GM18951 (cell line): ENCODE measurements around the gene C11orf86.
"Not testable (repeated sequence)": the region's sequence is repeated elsewhere in the genome, so short reads cannot be mapped to it uniquely, and the experiment has no call there.

ENCODE experiments used
- POLR2A ChIP-seq: IDR thresholded peaks from 4 replicates; pipeline ENCODE4 v1.6.1; 2011; ENCODE audit warnings: mild to moderate bottlenecking; ENCODE audit not compliant: insufficient read length, insufficient read depth; ENCODE audit errors: extremely low read depth
- in situ Hi-C: fragments of 300-500 bp; cut with MboI; formaldehyde crosslinking; loops from one replicate; pipeline ENCODE4 v1.12.0; 2022; ENCODE audit warnings: low sequenced_read_pairs, mixed read lengths, inconsistent platforms; ENCODE audit not compliant: unreplicated experiment

The C11orf86 gene

GRCh38 chr11:66956689-66957290 lies 18.3 kb upstream of the C11orf86 start:
- in situ Hi-C loops: no loop called here
- no peak for TF ChIP-seq POLR2A

GRCh38 chr11:66957971-66958231 lies 17.2 kb upstream of the C11orf86 start:
- in situ Hi-C loops: no loop called here
- no peak for TF ChIP-seq POLR2A

GRCh38 chr11:66958232-66958955 lies 16.7 kb upstream of the C11orf86 start, which contains the start of gene PC:
TSS of gene PC (minus strand) at chr11:66958383. CDS start at chr11:66872159, 86,224 bp downstream.
- in situ Hi-C loops: no loop called here

GRCh38 chr11:66958956-66959274 lies 16.2 kb upstream of the C11orf86 start:
- no peak for TF ChIP-seq POLR2A
- in situ Hi-C loops: no loop called here

More at GRCh38 chr11:66958232-66958955, 16.7 kb upstream of the C11orf86 start, which contains the start of gene PC:
- TF ChIP-seq POLR2A: peak; percentile 29

- in situ Hi-C loops: not testable (repeated sequence)
These were observed 13.4 kb upstream of the C11orf86 start for GRCh38 chr11:66961691-66962213.

- no peak for TF ChIP-seq POLR2A
- in situ Hi-C loops: no loop called here
These were observed 12.9 kb upstream of the C11orf86 start for GRCh38 chr11:66962247-66962646.

GRCh38 chr11:66962801-66963200 lies 12.3 kb upstream of the C11orf86 start:
- TF ChIP-seq POLR2A: no peak
- in situ Hi-C loops: no loop called here

GRCh38 chr11:66964495-66964894 lies 10.6 kb upstream of the C11orf86 start:
- in situ Hi-C loops: no loop called here
- no peak for TF ChIP-seq POLR2A

- TF ChIP-seq POLR2A: no peak
- in situ Hi-C loops: no loop called here
These were observed 8.8 kb upstream of the C11orf86 start for GRCh38 chr11:66966351-66966750.

- in situ Hi-C loops: no loop called here
- TF ChIP-seq POLR2A: no peak
These were observed 7.3 kb upstream of the C11orf86 start for GRCh38 chr11:66967670-66968425.

GRCh38 chr11:66969584-66970225 lies 5.4 kb upstream of the C11orf86 start:
- TF ChIP-seq POLR2A: no peak
- in situ Hi-C loops: no loop called here

GRCh38 chr11:66970371-66970806 lies 4.7 kb upstream of the C11orf86 start:
- in situ Hi-C loops: no loop called here
- TF ChIP-seq POLR2A: no peak

- in situ Hi-C loops: no loop called here
These were observed 4.2 kb upstream of the C11orf86 start for GRCh38 chr11:66970807-66971442.

More at GRCh38 chr11:66970807-66971442, 4.2 kb upstream of the C11orf86 start:
- no peak for TF ChIP-seq POLR2A
